Upper lobe of left lung (tissue), 4 donors: Measurements from ENCODE around the gene RPA4.

Source experiments
- CTCF ChIP-seq, 6 experiments: fragments of 450-650 bp in 4 of 6; fragments of 200-600 bp in 2 of 6; sonication (generic) in 2 of 6; IDR thresholded peaks; one replicate each; pipeline ENCODE4 v1.5.1; 2016 to 2019; ENCODE audit warnings: antibody characterized with exemption in 6 of 6
- EP300 ChIP-seq, 4 donors: sonication (generic); formaldehyde crosslinking; IDR thresholded peaks; one replicate each; pipeline ENCODE4 v1.5.1; 2017; ENCODE audit warnings: antibody characterized with exemption in 4 of 4, control low read depth in 2 of 4
- POLR2A ChIP-seq, 4 donors: fragments of 450-650 bp; IDR thresholded peaks; one replicate each; pipeline ENCODE4 v1.5.1; 2016 to 2017; ENCODE audit warnings: antibody characterized with exemption in 4 of 4, mild to moderate bottlenecking in 2 of 4

GRCh38 chrX:96838537-96838936 is 45.2 kb upstream of the RPA4 start:
- TF ChIP-seq CTCF (IDR thresholded peaks at IDR 0.05) (no peak), EP300 (IDR thresholded peaks at IDR 0.05) (no peak), POLR2A (IDR thresholded peaks at IDR 0.05) (no peak)
